Ovary (tissue), 3 donors: Measurements from ENCODE around the gene MAFF.

Experiments used
- POLR2A ChIP-seq: fragments of 450-650 bp; IDR thresholded peaks from one replicate; pipeline ENCODE4 v1.6.1; 2017; ENCODE audit warnings: antibody characterized with exemption, mild to moderate bottlenecking, moderate library complexity
- TF ChIP-seq, protein P1 (sequence below), 3 donors: fragments of 450-650 bp in 2 of 3; fragments of 200-600 bp in 1 of 3; IDR thresholded peaks; one replicate each; pipeline versions ENCODE4 v1.5.1 to v1.8.0; 2016 to 2022; ENCODE audit warnings: antibody characterized with exemption in 3 of 3, mild to moderate bottlenecking in 1 of 3
- donor health status: DM: no; HTN: no; CAD: no.

DNA sequence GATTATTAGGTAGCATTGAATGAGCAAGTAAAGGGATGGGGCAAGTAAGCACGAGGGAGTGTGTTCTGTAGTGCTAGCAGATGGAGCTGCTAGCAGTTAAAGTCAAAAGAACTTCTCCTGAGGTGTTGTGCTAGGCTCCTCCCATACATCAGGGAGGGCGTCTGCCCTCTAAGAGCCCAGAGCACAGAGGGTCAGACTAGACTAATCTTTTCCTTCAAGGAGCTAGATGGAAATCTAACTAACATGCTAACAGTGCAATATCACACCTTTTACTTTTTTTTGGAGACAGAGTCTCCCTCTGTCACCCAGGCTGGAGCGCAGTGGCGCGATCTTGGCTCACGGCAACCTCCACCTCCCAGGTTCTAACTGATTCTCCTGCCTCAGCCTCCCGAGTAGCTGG lies 17.0 kb upstream of the MAFF start:
- TF ChIP-seq, protein P1, sequence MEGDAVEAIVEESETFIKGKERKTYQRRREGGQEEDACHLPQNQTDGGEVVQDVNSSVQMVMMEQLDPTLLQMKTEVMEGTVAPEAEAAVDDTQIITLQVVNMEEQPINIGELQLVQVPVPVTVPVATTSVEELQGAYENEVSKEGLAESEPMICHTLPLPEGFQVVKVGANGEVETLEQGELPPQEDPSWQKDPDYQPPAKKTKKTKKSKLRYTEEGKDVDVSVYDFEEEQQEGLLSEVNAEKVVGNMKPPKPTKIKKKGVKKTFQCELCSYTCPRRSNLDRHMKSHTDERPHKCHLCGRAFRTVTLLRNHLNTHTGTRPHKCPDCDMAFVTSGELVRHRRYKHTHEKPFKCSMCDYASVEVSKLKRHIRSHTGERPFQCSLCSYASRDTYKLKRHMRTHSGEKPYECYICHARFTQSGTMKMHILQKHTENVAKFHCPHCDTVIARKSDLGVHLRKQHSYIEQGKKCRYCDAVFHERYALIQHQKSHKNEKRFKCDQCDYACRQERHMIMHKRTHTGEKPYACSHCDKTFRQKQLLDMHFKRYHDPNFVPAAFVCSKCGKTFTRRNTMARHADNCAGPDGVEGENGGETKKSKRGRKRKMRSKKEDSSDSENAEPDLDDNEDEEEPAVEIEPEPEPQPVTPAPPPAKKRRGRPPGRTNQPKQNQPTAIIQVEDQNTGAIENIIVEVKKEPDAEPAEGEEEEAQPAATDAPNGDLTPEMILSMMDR (IDR thresholded peaks at IDR 0.05), result no peak
- no peak for TF ChIP-seq POLR2A
